Ovary (tissue), 9 donors: ENCODE data around the gene BABAM2. TPM values are rescaled to one million over a fixed set of nuclear protein-coding genes. Genes with fewer than 3 reads are reported as not detected.

ENCODE experiments used
- DNase-seq, 5 donors: peaks; one replicate each; pipeline ENCODE4 v3.0.0-alpha.2; 2019 to 2020
- H3K27ac ChIP-seq, 2 donors: fragments of 200-600 bp; one replicate each; pipeline versions ENCODE4 v1.5.1 to v1.8.0; 2019 to 2022
- H3K27me3 ChIP-seq: fragments of 200-600 bp; one replicate; pipeline ENCODE4 v1.8.0; 2022
- H3K36me3 ChIP-seq: fragments of 200-600 bp; sonication (generic); one replicate; pipeline ENCODE4 v1.5.1; 2019
- H3K4me1 ChIP-seq: one replicate; pipeline ENCODE4 v1.8.1; 2013; ENCODE audit warnings: mild to moderate bottlenecking, moderate library complexity; ENCODE audit not compliant: insufficient read depth
- H3K4me3 ChIP-seq: fragments of 200-600 bp; sonication (generic); one replicate; pipeline ENCODE4 v1.5.1; 2017
- H3K9me3 ChIP-seq, 2 donors: fragments of 200-600 bp in 1 of 2; sonication (generic) in 1 of 2; one replicate each; pipeline versions ENCODE4 v1.5.1 to v1.8.1; 2013 to 2019; ENCODE audit warnings: mild to moderate bottlenecking in 1 of 2, moderate library complexity in 1 of 2
- CTCF ChIP-seq, 3 donors: fragments of 450-650 bp in 2 of 3; fragments of 200-600 bp in 1 of 3; IDR thresholded peaks; one replicate each; pipeline versions ENCODE4 v1.5.1 to v1.8.0; 2016 to 2022; ENCODE audit warnings: antibody characterized with exemption in 3 of 3, mild to moderate bottlenecking in 1 of 3
- EP300 ChIP-seq: sonication (generic); formaldehyde crosslinking; IDR thresholded peaks from one replicate; pipeline ENCODE4 v1.6.1; 2017; ENCODE audit warnings: antibody characterized with exemption
- POLR2A ChIP-seq: fragments of 450-650 bp; IDR thresholded peaks from one replicate; pipeline ENCODE4 v1.6.1; 2017; ENCODE audit warnings: antibody characterized with exemption, mild to moderate bottlenecking, moderate library complexity
- WGBS, 3 donors: extraction: QIAGEN DNeasy Blood & Tissue Kit in 1 of 3; methylation state at CpG; one replicate each; pipeline versions ENCODE4 v1.1.5 to v1.1.7; 2013 to 2017; 5-methylcytosine and 5-hydroxymethylcytosine counted together
- intact Hi-C, 4 donors: fragments of 100-400 bp; cut with DNase I; formaldehyde crosslinking; loops; one replicate each; pipeline versions ENCODE4 v1.11.0 to v1.15.1; 2022 to 2023
- polyA plus RNA-seq, 2 donors: library from polyadenylated mRNA; stranded (reverse); fragments of 200-250 nt in 1 of 2; fragments of 350-450 nt in 1 of 2; fragmentation: Illumina TruSeq in 1 of 2; extraction: RNeasy Lipid Tissue Mini Kit (QIAGEN cat#74804) in 1 of 2; gene quantifications; one replicate each; pipeline ENCODE4 v1.2.3, GENCODE V29; 2013 to 2014
- total RNA-seq, 7 donors: library from RNA; depleted of rRNA in 2 of 7; stranded (reverse); fragments of >200 nt in 2 of 7; fragmentation: NEBNext Ultra II Directional in 3 of 7; extraction: Animal tissue kit (Norgen Biotek cat#: 25700) in 3 of 7; gene quantifications; one replicate each; pipeline versions ENCODE4 v1.1.0 to v1.2.4, GENCODE V29; 2016 to 2023
- donor health status: DM: no; HTN: no; CAD: no; lungs with moderate emphysema.
- donor health status: DM: no; HTN: no; CAD: no.
- donor health status: Bipolar disorder and iron deficiency.
- donor health status: DM: yes; HTN: yes; CAD: no.
- donor health status: DM: no; HTN: no; CAD: no.
- donor health status: DM: yes; HTN: yes; CAD: no.

BABAM2 gene
- total and polyA plus RNA-seq, 9 donors = 22.0 to 96.7 (median 46.8) TPM

GRCh38 chr2:28028025-28028424, 137.5 kb downstream of the BABAM2 start:
- Histone ChIP-seq H3K4me1 (no peaks in the 10 kb centered on the region), H3K27me3 (no peaks in the 10 kb centered on the region), H3K27ac (no peak overlapping the region), H3K4me3 (no peak overlapping the region), H3K36me3 (no peaks in the 10 kb centered on the region), H3K9me3 (no peaks in the 10 kb centered on the region)
- WGBS, 3 donors = 95 to 99% (median 97%) methylated on average over 7 of the region's 7 CpGs
- TF ChIP-seq CTCF (IDR thresholded peaks at IDR 0.05) = no peak
- no peak for TF ChIP-seq EP300
- no peak for TF ChIP-seq POLR2A
- no peak for DNase-seq
- intact Hi-C loops = no loop called here

GRCh38 chr2:28030600-28030999, 140.1 kb downstream of the BABAM2 start:
- Histone ChIP-seq H3K4me3 (no peak overlapping the region), H3K4me1 (no peaks in the 10 kb centered on the region), H3K9me3 (no peaks in the 10 kb centered on the region), H3K27me3 (no peaks in the 10 kb centered on the region), H3K36me3 (no peaks in the 10 kb centered on the region), H3K27ac (no peak overlapping the region)
- intact Hi-C loops = no loop called here
- DNase-seq = no peak
- TF ChIP-seq EP300 (no peak), CTCF (IDR thresholded peaks at IDR 0.05) (no peak), POLR2A (no peak)
- WGBS, 3 donors = 55 to 80% (median 68%) methylated on average over 2 of the region's 2 CpGs

- intact Hi-C loops = no loop called here
- DNase-seq = no peak
- Histone ChIP-seq H3K27ac (no peak overlapping the region), H3K36me3 (no peaks in the 10 kb centered on the region), H3K4me3 (no peak overlapping the region), H3K9me3 (no peaks in the 10 kb centered on the region), H3K4me1 (no peaks in the 10 kb centered on the region), H3K27me3 (no peaks in the 10 kb centered on the region)
- whole genome bisulfite sequencing, 3 donors = 82 to 91% (median 87%) methylated on average over 4 of the region's 4 CpGs
- TF ChIP-seq EP300 = no peak
- TF ChIP-seq CTCF (IDR thresholded peaks at IDR 0.05) = no peak
- no peak for TF ChIP-seq POLR2A
Measured at GRCh38 chr2:28032816-28033215, 142.3 kb downstream of the BABAM2 start.

GRCh38 chr2:28034696-28035095, 144.2 kb downstream of the BABAM2 start:
- no peaks in the 10 kb centered on the region for H3K4me1 ChIP-seq
- intact Hi-C loops = no loop called here
- TF ChIP-seq EP300 = no peak
- no peak for TF ChIP-seq POLR2A
- no peak for TF ChIP-seq CTCF (IDR thresholded peaks at IDR 0.05)
- WGBS, 3 donors = 93 to 97% (median 95%) methylated on average over 6 of the region's 6 CpGs
- H3K27me3 ChIP-seq = no peaks in the 10 kb centered on the region
- H3K9me3 ChIP-seq = no peaks in the 10 kb centered on the region
- H3K4me3 ChIP-seq = no peak overlapping the region
- no peak overlapping the region for H3K27ac ChIP-seq
- no peaks in the 10 kb centered on the region for H3K36me3 ChIP-seq
- no peak for DNase-seq

GRCh38 chr2:28035163-28035690, 144.7 kb downstream of the BABAM2 start:
- no peak for DNase-seq
- no peaks in the 10 kb centered on the region for H3K27me3 ChIP-seq
- no peaks in the 10 kb centered on the region for H3K9me3 ChIP-seq
- TF ChIP-seq EP300 = no peak
- no peak for TF ChIP-seq POLR2A
- no peak for TF ChIP-seq CTCF (IDR thresholded peaks at IDR 0.05)
- no peaks in the 10 kb centered on the region for H3K4me1 ChIP-seq
- no peak overlapping the region for H3K27ac ChIP-seq
- no peaks in the 10 kb centered on the region for H3K36me3 ChIP-seq
- intact Hi-C loops = no loop called here
- 92 to 97% (median 93%) methylated on average over 3 of the region's 3 CpGs for WGBS, 3 donors
- no peak overlapping the region for H3K4me3 ChIP-seq
